GM18520 (cell line): ENCODE measurements around the gene CALHM6.

Source experiments
- ATAC-seq: cut with Tn5 transposase; IDR thresholded peaks from one replicate; pipeline ENCODE4 v1.9.1; 2021; ENCODE audit not compliant: unreplicated experiment

CALHM6 gene

GRCh38 chr6:116461331-116461931, at the start of gene CALHM6:
CALHM6 (plus strand) TSS chr6:116461375; CDS start chr6:116461930, 555 bp downstream.
- no peak for ATAC-seq

GRCh38 chr6:116412270-116412669, 48.9 kb upstream of the CALHM6 start:
- ATAC-seq = no peak

- ATAC-seq = no peak
Observed at GRCh38 chr6:116413357-116413756, 47.8 kb upstream of the CALHM6 start.

GRCh38 chr6:116417661-116418060, 43.5 kb upstream of the CALHM6 start:
- ATAC-seq = no peak

GRCh38 chr6:116419069-116419786, 41.9 kb upstream of the CALHM6 start:
- no peak for ATAC-seq

- no peak for ATAC-seq
Observed at GRCh38 chr6:116420341-116420740, 40.8 kb upstream of the CALHM6 start.

GRCh38 chr6:116422238-116422637, 38.9 kb upstream of the CALHM6 start:
- ATAC-seq = no peak

GRCh38 chr6:116424001-116424400, 37.2 kb upstream of the CALHM6 start:
- no peak for ATAC-seq

GRCh38 chr6:116426551-116426950, 34.6 kb upstream of the CALHM6 start:
- no peak for ATAC-seq

- no peak for ATAC-seq
Observed at GRCh38 chr6:116429111-116429510, 32.1 kb upstream of the CALHM6 start.

GRCh38 chr6:116430860-116431259, 30.3 kb upstream of the CALHM6 start:
- ATAC-seq = no peak

- ATAC-seq = no peak
Observed at GRCh38 chr6:116431964-116432595, 29.1 kb upstream of the CALHM6 start.

GRCh38 chr6:116433206-116433712, 27.9 kb upstream of the CALHM6 start:
- no peak for ATAC-seq

GRCh38 chr6:116434056-116434725, 27.0 kb upstream of the CALHM6 start:
- ATAC-seq = no peak

GRCh38 chr6:116436586-116436985, 24.6 kb upstream of the CALHM6 start:
- ATAC-seq = no peak

- no peak for ATAC-seq
Observed at GRCh38 chr6:116437656-116438055, 23.5 kb upstream of the CALHM6 start.

- no peak for ATAC-seq
Observed at GRCh38 chr6:116438590-116439448, 22.4 kb upstream of the CALHM6 start.

- no peak for ATAC-seq
Observed at GRCh38 chr6:116439522-116440051, 21.6 kb upstream of the CALHM6 start.

GRCh38 chr6:116443105-116443504, 18.1 kb upstream of the CALHM6 start:
- ATAC-seq = no peak

GRCh38 chr6:116444092-116444491, 17.1 kb upstream of the CALHM6 start:
- ATAC-seq = no peak
